Upper lobe of left lung (tissue), 6 donors: Measurements from ENCODE around the gene PSMD11. TPM values are rescaled to one million over a fixed set of nuclear protein-coding genes. Genes with fewer than 3 reads are reported as not detected.

Source experiments
- ATAC-seq, 2 donors: fragments of 200-7000 bp; cut with Tn5 transposase; one replicate each; pipeline ENCODE4 v1.9.1; 2022; ENCODE audit warnings: mild to moderate bottlenecking in 2 of 2, moderate library complexity in 2 of 2; ENCODE audit not compliant: low FRiP score in 2 of 2
- DNase-seq, 2 donors: peaks; one replicate each; pipeline ENCODE4 v3.0.0-alpha.2; 2019 to 2020
- H3K27ac ChIP-seq, 4 donors: fragments of 200-600 bp; sonication (generic); one replicate each; pipeline ENCODE4 v1.5.1; 2016 to 2019
- H3K27me3 ChIP-seq, 4 donors: fragments of 200-600 bp; sonication (generic); one replicate each; pipeline ENCODE4 v1.5.1; 2017 to 2019
- H3K36me3 ChIP-seq, 4 donors: fragments of 200-600 bp; sonication (generic); one replicate each; pipeline ENCODE4 v1.5.1; 2016 to 2019
- H3K4me1 ChIP-seq, 4 donors: fragments of 200-600 bp; sonication (generic); one replicate each; pipeline ENCODE4 v1.5.1; 2018 to 2019
- H3K4me3 ChIP-seq, 4 donors: fragments of 200-600 bp; sonication (generic); one replicate each; pipeline ENCODE4 v1.5.1; 2017 to 2019; ENCODE audit warnings: mild to moderate bottlenecking in 2 of 4, moderate library complexity in 1 of 4
- H3K9me3 ChIP-seq, 4 donors: fragments of 200-600 bp; sonication (generic); one replicate each; pipeline ENCODE4 v1.5.1; 2018 to 2019
- CTCF ChIP-seq, 6 experiments: fragments of 450-650 bp in 4 of 6; fragments of 200-600 bp in 2 of 6; sonication (generic) in 2 of 6; IDR thresholded peaks; one replicate each; pipeline ENCODE4 v1.5.1; 2016 to 2019; ENCODE audit warnings: antibody characterized with exemption in 6 of 6
- EP300 ChIP-seq, 4 donors: sonication (generic); formaldehyde crosslinking; IDR thresholded peaks; one replicate each; pipeline ENCODE4 v1.5.1; 2017; ENCODE audit warnings: antibody characterized with exemption in 4 of 4, control low read depth in 2 of 4
- POLR2A ChIP-seq, 4 donors: fragments of 450-650 bp; IDR thresholded peaks; one replicate each; pipeline ENCODE4 v1.5.1; 2016 to 2017; ENCODE audit warnings: antibody characterized with exemption in 4 of 4, mild to moderate bottlenecking in 2 of 4
- POLR2AphosphoS5 ChIP-seq, 2 donors: sonication (generic); formaldehyde crosslinking; IDR thresholded peaks; one replicate each; pipeline ENCODE4 v1.5.1; 2017; ENCODE audit warnings: antibody characterized with exemption in 2 of 2
- WGBS, 2 donors: methylation state at CpG; one replicate each; pipeline ENCODE4 v1.1.5; 2017 to 2018; 5-methylcytosine and 5-hydroxymethylcytosine counted together
- total RNA-seq, 6 donors: library from RNA; depleted of rRNA in 4 of 6; stranded (reverse); fragments of >200 nt in 4 of 6; gene quantifications; one replicate each; pipeline versions ENCODE4 v1.1.0 to v1.2.1, GENCODE V29; 2016 to 2021
- donor health status: DM: no; HTN: no; CAD: no; lungs with moderate emphysema.
- donor health status: DM: no; HTN: yes; CAD: no; lungs with severe emphysema.

The PSMD11 gene
- total RNA-seq, 6 donors from 2014 or later: 42.4 to 71.4 (median 62.8) TPM

- H3K4me1 ChIP-seq: no peaks in the 10 kb centered on the region
- no peaks in the 10 kb centered on the region for H3K27me3 ChIP-seq
- DNase-seq (no peak), ATAC-seq (no peak)
- peaks cover 0 to 13% (median 0%) of the 10 kb centered on the region in 4 donors for H3K9me3 ChIP-seq
- WGBS, 2 donors: 86% methylated on average over 2 of the region's 2 CpGs; no CpG with 5 or more reads in 1 of the 2 donors
- no peak for TF ChIP-seq EP300 (IDR thresholded peaks at IDR 0.05)
- no peak for TF ChIP-seq POLR2A (IDR thresholded peaks at IDR 0.05)
- no peak for TF ChIP-seq POLR2AphosphoS5 (IDR thresholded peaks at IDR 0.05)
- no peak for TF ChIP-seq CTCF (IDR thresholded peaks at IDR 0.05)
- H3K36me3 ChIP-seq: no peaks in the 10 kb centered on the region
- no peak overlapping the region for H3K27ac ChIP-seq
- H3K4me3 ChIP-seq: no peak overlapping the region
Observed at GRCh38 chr17:32429598-32429997, 14.7 kb upstream of the PSMD11 start.

- no peak for TF ChIP-seq POLR2AphosphoS5 (IDR thresholded peaks at IDR 0.05)
- ATAC-seq (no peak), DNase-seq (no peak)
- WGBS, 2 donors: 70 to 73% methylated on average over 5 of the region's 5 CpGs
- Histone ChIP-seq H3K27me3 (no peaks in the 10 kb centered on the region), H3K4me1 (peaks cover 9 to 13% (median 11%) of the 10 kb centered on the region in 4 donors), H3K4me3 (no peak overlapping the region), H3K27ac (no peak overlapping the region), H3K36me3 (no peaks in the 10 kb centered on the region), H3K9me3 (no peaks in the 10 kb centered on the region)
Observed at GRCh38 chr17:32440722-32441121, 3.6 kb upstream of the PSMD11 start.

- no peaks in the 10 kb centered on the region for H3K9me3 ChIP-seq
- no peaks in the 10 kb centered on the region for H3K27me3 ChIP-seq
- DNase-seq: no peak
- peaks cover 18 to 25% (median 22%) of the 10 kb centered on the region in 4 donors for H3K4me1 ChIP-seq
- TF ChIP-seq POLR2A (IDR thresholded peaks at IDR 0.05) (no peak), EP300 (IDR thresholded peaks at IDR 0.05) (no peak), POLR2AphosphoS5 (IDR thresholded peaks at IDR 0.05) (no peak), CTCF (IDR thresholded peaks at IDR 0.05) (no peak)
- peaks cover 0 to 4% (median under 1%) of the 10 kb centered on the region in 4 donors for H3K36me3 ChIP-seq
- 69 to 71% methylated on average over 2 of the region's 2 CpGs for WGBS, 2 donors
- no peak overlapping the region for H3K27ac ChIP-seq
- no peak overlapping the region for H3K4me3 ChIP-seq
- no peak for ATAC-seq
Observed at GRCh38 chr17:32441886-32442285, 2.4 kb upstream of the PSMD11 start.

- no peaks in the 10 kb centered on the region for H3K27me3 ChIP-seq
- H3K4me1 ChIP-seq: peaks cover 18 to 32% (median 23%) of the 10 kb centered on the region in 4 donors
- 11 to 12% methylated on average over 20 to 26 of the region's 29 CpGs for whole genome bisulfite sequencing, 2 donors
- H3K36me3 ChIP-seq: peaks cover 4 to 23% (median 13%) of the 10 kb centered on the region in 4 donors
- ATAC-seq: peak in 1 of 2 donors; percentile 1
- no peak for TF ChIP-seq POLR2AphosphoS5 (IDR thresholded peaks at IDR 0.05)
- TF ChIP-seq CTCF (IDR thresholded peaks at IDR 0.05): peak in 1 of 6 experiments; percentile 90
- H3K9me3 ChIP-seq: no peaks in the 10 kb centered on the region
- DNase-seq: no peak
- peak overlapping the region in 1 of 4 donors; percentile 86 for H3K27ac ChIP-seq
- peak overlapping the region; percentile 52 to 86 (median 75) for H3K4me3 ChIP-seq
Observed at GRCh38 chr17:32443827-32444300, 446 bp upstream of the PSMD11 start.

GRCh38 chr17:32445074-32445415, 735 bp downstream of the PSMD11 start:
- ATAC-seq (peak; percentile 77 to 78), DNase-seq (peak in 1 of 2 donors; percentile 31)
- Histone ChIP-seq H3K9me3 (no peaks in the 10 kb centered on the region), H3K27ac (peak overlapping the region; percentile 86 to 91 (median 86)), H3K4me1 (peaks cover 18 to 32% (median 23%) of the 10 kb centered on the region in 4 donors), H3K27me3 (no peaks in the 10 kb centered on the region), H3K4me3 (peak overlapping the region; percentile 67 to 93 (median 84)), H3K36me3 (peaks cover 4 to 35% (median 18%) of the 10 kb centered on the region in 4 donors)
- WGBS, 2 donors: 1 to 2% methylated on average over 6 to 13 of the region's 14 CpGs
- TF ChIP-seq POLR2A (IDR thresholded peaks at IDR 0.05) (peak in 1 of 4 donors; percentile 15), EP300 (IDR thresholded peaks at IDR 0.05) (no peak), CTCF (IDR thresholded peaks at IDR 0.05) (no peak), POLR2AphosphoS5 (IDR thresholded peaks at IDR 0.05) (no peak)
